WTC11 (cell line): ENCODE measurements around the gene TSPAN9.

ENCODE experiments used
- AFF4 ChIP-seq: sonication (generic); formaldehyde crosslinking; IDR thresholded peaks from 2 replicates; pipeline ENCODE4 v1.8.1; 2023; ENCODE audit warnings: mild to moderate bottlenecking, missing genetic modification reagents, borderline replicate concordance
- CTCF ChIP-seq: fragments of 200-600 bp; IDR thresholded peaks from 2 replicates; pipeline ENCODE4 v1.8.0; 2022; ENCODE audit warnings: antibody characterized with exemption
- FOXP4 ChIP-seq: sonication (generic); formaldehyde crosslinking; IDR thresholded peaks from 2 replicates; pipeline ENCODE4 v1.8.0; 2022; ENCODE audit warnings: mild to moderate bottlenecking, missing genetic modification reagents
- MXD4 ChIP-seq: fragments of 250-450 bp; sonication (Bioruptor Pico); IDR thresholded peaks from 2 replicates; pipeline ENCODE4 v1.8.0; 2021; ENCODE audit warnings: mild to moderate bottlenecking, moderate library complexity, borderline replicate concordance
- PREB ChIP-seq: sonication (generic); formaldehyde crosslinking; IDR thresholded peaks from 2 replicates; pipeline ENCODE4 v1.8.1; 2022; ENCODE audit warnings: mild to moderate bottlenecking, missing genetic modification reagents, moderate library complexity, borderline replicate concordance
- SMAD3 ChIP-seq: sonication (generic); formaldehyde crosslinking; IDR thresholded peaks from 2 replicates; pipeline ENCODE4 v1.8.0; 2022; ENCODE audit warnings: missing genetic modification reagents, mild to moderate bottlenecking, borderline replicate concordance

GRCh38 chr12:3323002-3323685, 246.0 kb downstream of the TSPAN9 start:
- TF ChIP-seq CTCF (no peak), PREB (CRISPR knock-in tag) (no peak), MXD4 (CRISPR knock-in tag) (no peak), SMAD3 (CRISPR knock-in tag) (no peak), AFF4 (CRISPR knock-in tag) (no peak), FOXP4 (CRISPR knock-in tag) (no peak)
